Esophagus muscularis mucosa (tissue), 4 donors: ENCODE measurements around the gene SLC27A3. TPM values are rescaled to one million over a fixed set of nuclear protein-coding genes. Genes with fewer than 3 reads are reported as not detected.

Experiments used
- DNase-seq: peaks from one replicate; pipeline ENCODE4 v3.0.0-alpha.2; 2017; ENCODE audit errors: extremely low spot score
- H3K27ac ChIP-seq, 4 donors: fragments of 200-600 bp; sonication (generic); replicated peaks in 1 of 4; 1 replicate in 3 of 4; 2 replicates in 1 of 4; pipeline ENCODE4 v1.5.1; 2016 to 2019; ENCODE audit warnings: mild to moderate bottlenecking in 1 of 4
- H3K27me3 ChIP-seq, 4 donors: fragments of 200-600 bp; sonication (generic); one replicate each; pipeline versions ENCODE4 v1.5.1 to v1.6.0; 2016 to 2019
- H3K36me3 ChIP-seq, 4 donors: fragments of 200-600 bp; sonication (generic); one replicate each; pipeline ENCODE4 v1.5.1; 2016 to 2019
- H3K4me1 ChIP-seq, 4 donors: fragments of 200-600 bp; sonication (generic); one replicate each; pipeline ENCODE4 v1.5.1; 2016 to 2019
- H3K4me3 ChIP-seq, 4 donors: fragments of 200-600 bp; sonication (generic); 1 replicate in 2 of 4; 2 replicates in 2 of 4; pipeline ENCODE4 v1.5.1; 2016 to 2019; ENCODE audit warnings: mild to moderate bottlenecking in 4 of 4, moderate library complexity in 1 of 4
- H3K9me3 ChIP-seq, 4 donors: fragments of 200-600 bp; sonication (generic); 1 replicate in 3 of 4; 2 replicates in 1 of 4; pipeline ENCODE4 v1.5.1; 2016 to 2019
- CTCF ChIP-seq, 3 experiments: fragments of 200-600 bp in 2 of 3; fragments of 450-650 bp in 1 of 3; sonication (generic) in 2 of 3; IDR thresholded peaks; one replicate each; pipeline ENCODE4 v1.5.1; 2017 to 2019; ENCODE audit warnings: antibody characterized with exemption in 3 of 3, mild to moderate bottlenecking in 2 of 3, moderate library complexity in 1 of 3
- EP300 ChIP-seq: sonication (generic); formaldehyde crosslinking; IDR thresholded peaks from one replicate; pipeline ENCODE4 v1.6.1; 2017; ENCODE audit warnings: antibody characterized with exemption
- POLR2A ChIP-seq: fragments of 450-650 bp; IDR thresholded peaks from one replicate; pipeline ENCODE4 v1.6.1; 2017; ENCODE audit warnings: antibody characterized with exemption, moderate library complexity, mild to moderate bottlenecking, low read depth
- POLR2AphosphoS5 ChIP-seq, 2 donors: sonication (generic); formaldehyde crosslinking; IDR thresholded peaks; one replicate each; pipeline ENCODE4 v1.6.1; 2017; ENCODE audit warnings: antibody characterized with exemption in 2 of 2
- WGBS: methylation state at CpG from one replicate; pipeline ENCODE4 v1.1.5; 2018; 5-methylcytosine and 5-hydroxymethylcytosine counted together
- intact Hi-C: fragments of 100-400 bp; cut with DNase I; formaldehyde crosslinking; loops from one replicate; pipeline ENCODE4 v1.15.1; 2023
- total RNA-seq, 4 donors: library from RNA; depleted of rRNA; stranded (reverse); fragments of >200 nt; gene quantifications; one replicate each; pipeline versions ENCODE4 v1.1.0 to v1.2.1, GENCODE V29; 2016

Gene SLC27A3
- total RNA-seq, 4 donors from 2014 or later = 12.9 to 29.5 (median 19.9) TPM

GRCh38 chr1:153804112-153804511 is 28.9 kb downstream of the SLC27A3 start:
- 73% methylated on average over 2 of the region's 2 CpGs for WGBS
- peaks cover 11 to 28% (median 17%) of the 10 kb centered on the region in 4 donors for H3K4me1 ChIP-seq
- TF ChIP-seq POLR2AphosphoS5 (IDR thresholded peaks at IDR 0.05) = no peak
- TF ChIP-seq CTCF (IDR thresholded peaks at IDR 0.05) = no peak
- no peak for TF ChIP-seq POLR2A
- TF ChIP-seq EP300 = no peak
- no peaks in the 10 kb centered on the region for H3K9me3 ChIP-seq
- no peak for DNase-seq
- no peak overlapping the region for H3K4me3 ChIP-seq
- H3K27me3 ChIP-seq = no peaks in the 10 kb centered on the region
- intact Hi-C loops = no loop called here
- H3K27ac ChIP-seq = no peak overlapping the region
- H3K36me3 ChIP-seq = peaks cover 8 to 46% (median 26%) of the 10 kb centered on the region in 4 donors

- Histone ChIP-seq H3K4me1 (peaks cover 11 to 28% (median 17%) of the 10 kb centered on the region in 4 donors), H3K4me3 (no peak overlapping the region), H3K27ac (peak overlapping the region; percentile 32 to 62 (median 42)), H3K27me3 (no peaks in the 10 kb centered on the region), H3K9me3 (no peaks in the 10 kb centered on the region), H3K36me3 (peaks cover 18 to 47% (median 36%) of the 10 kb centered on the region in 4 donors)
- no peak for TF ChIP-seq CTCF (IDR thresholded peaks at IDR 0.05)
- peak; percentile 26 to 42 for TF ChIP-seq POLR2AphosphoS5 (IDR thresholded peaks at IDR 0.05)
- no peak for TF ChIP-seq POLR2A
- TF ChIP-seq EP300 = no peak
- 60% methylated on average over 5 of the region's 5 CpGs for WGBS
- intact Hi-C loops = no loop called here
- no peak for DNase-seq
Observed at GRCh38 chr1:153805042-153805745, 30.0 kb downstream of the SLC27A3 start.

- no peak overlapping the region for H3K4me3 ChIP-seq
- no peaks in the 10 kb centered on the region for H3K27me3 ChIP-seq
- intact Hi-C loops = no loop called here
- H3K4me1 ChIP-seq = peaks cover 11 to 28% (median 17%) of the 10 kb centered on the region in 4 donors
- no peak for DNase-seq
- TF ChIP-seq POLR2A = no peak
- no peak for TF ChIP-seq CTCF (IDR thresholded peaks at IDR 0.05)
- TF ChIP-seq EP300 = no peak
- no peak for TF ChIP-seq POLR2AphosphoS5 (IDR thresholded peaks at IDR 0.05)
- no peaks in the 10 kb centered on the region for H3K9me3 ChIP-seq
- WGBS = 71% methylated on average over 10 of the region's 11 CpGs
- peaks cover 27 to 55% (median 45%) of the 10 kb centered on the region in 4 donors for H3K36me3 ChIP-seq
- peak overlapping the region; percentile 32 to 50 (median 42) for H3K27ac ChIP-seq
Observed at GRCh38 chr1:153805886-153806719, 30.9 kb downstream of the SLC27A3 start.

- peak overlapping the region in 1 of 4 donors; percentile 5 for H3K27ac ChIP-seq
- no peak for DNase-seq
- H3K9me3 ChIP-seq = no peaks in the 10 kb centered on the region
- H3K4me3 ChIP-seq = no peak overlapping the region
- TF ChIP-seq POLR2AphosphoS5 (IDR thresholded peaks at IDR 0.05) (no peak), EP300 (no peak), POLR2A (no peak), CTCF (IDR thresholded peaks at IDR 0.05) (no peak)
- WGBS = 67% methylated on average over 13 of the region's 13 CpGs
- peaks cover 43 to 77% (median 74%) of the 10 kb centered on the region in 4 donors for H3K36me3 ChIP-seq
- intact Hi-C loops = no loop called here
- no peaks in the 10 kb centered on the region for H3K27me3 ChIP-seq
- peaks cover 1 to 10% (median 3%) of the 10 kb centered on the region in 4 donors for H3K4me1 ChIP-seq
Observed at GRCh38 chr1:153816283-153816889, 41.2 kb downstream of the SLC27A3 start.
